ENCODE data around the gene TMEM97.
"Not testable (repeated sequence)": the region's sequence is repeated elsewhere in the genome, so short reads cannot be mapped to it uniquely, and the experiment has no call there.

The TMEM97 gene

DNA sequence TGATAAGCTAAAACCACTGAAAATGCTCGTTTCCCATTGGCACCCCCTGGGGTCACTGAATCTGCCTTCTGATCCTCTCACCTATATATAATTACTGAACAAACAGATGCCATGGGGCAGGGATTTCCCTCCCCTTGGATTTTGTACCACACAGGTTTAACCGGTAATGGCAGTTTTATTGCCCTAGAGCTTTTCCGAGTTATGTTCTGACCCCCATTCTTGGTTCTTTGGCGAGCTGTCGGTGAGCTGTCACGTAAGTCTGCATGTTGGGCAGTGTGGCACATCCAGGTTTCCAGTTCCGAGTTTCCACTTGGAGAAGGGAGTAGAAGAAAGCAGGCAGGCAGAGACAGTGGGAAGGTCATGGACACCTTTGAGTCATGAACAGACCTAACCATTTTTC lies 7.1 kb downstream of the TMEM97 start:
- Mint-ChIP-seq H3K27ac (no peak overlapping the region), H3K27me3 (no peaks in the 10 kb centered on the region), H3K9me3 (no peaks in the 10 kb centered on the region), H3K4me1 (ENCODE audit: low read depth) (peaks cover 41% of the 10 kb centered on the region), H3K36me3 (ENCODE audit: low read depth) (peaks cover 78% of the 10 kb centered on the region), H3K4me3 (no peak overlapping the region)
- no peak for DNase-seq

DNA sequence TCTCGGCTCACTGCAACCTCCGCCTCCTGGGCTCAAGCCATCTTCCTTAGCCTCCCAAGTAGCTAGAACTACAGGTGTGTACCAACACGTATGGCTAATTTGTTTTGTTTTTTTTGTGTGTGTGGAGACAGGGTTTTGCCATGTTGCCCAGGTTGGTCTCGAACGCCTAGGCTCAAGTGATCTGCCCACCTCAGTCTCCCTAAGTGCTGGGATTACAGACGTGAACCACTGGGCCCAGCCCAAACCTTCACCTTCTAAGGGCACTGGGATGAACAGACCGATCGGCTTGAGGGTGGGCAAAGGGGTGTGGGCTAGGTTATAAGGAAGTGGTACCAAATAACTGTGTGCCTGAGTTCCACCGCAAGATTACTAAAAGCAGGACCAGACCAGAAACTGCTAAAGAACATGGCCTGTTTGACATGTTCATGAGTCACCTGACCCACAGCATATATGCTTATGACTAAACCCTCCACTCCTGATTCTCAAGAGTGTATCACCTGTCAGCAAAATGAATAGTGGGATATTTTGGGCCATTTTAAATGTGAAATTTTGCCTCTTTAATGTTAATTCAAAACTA lies 8.1 kb downstream of the TMEM97 start:
- H3K4me1 Mint-ChIP-seq (ENCODE audit: low read depth), result peaks cover 33% of the 10 kb centered on the region
- DNase-seq, result peak; percentile 48
- H3K36me3 Mint-ChIP-seq (ENCODE audit: low read depth), result peaks cover 77% of the 10 kb centered on the region
- no peak overlapping the region for H3K4me3 Mint-ChIP-seq
- H3K9me3 Mint-ChIP-seq, result no peaks in the 10 kb centered on the region
- peak overlapping the region; percentile 88 for H3K27ac Mint-ChIP-seq
- H3K27me3 Mint-ChIP-seq, result no peaks in the 10 kb centered on the region

DNA sequence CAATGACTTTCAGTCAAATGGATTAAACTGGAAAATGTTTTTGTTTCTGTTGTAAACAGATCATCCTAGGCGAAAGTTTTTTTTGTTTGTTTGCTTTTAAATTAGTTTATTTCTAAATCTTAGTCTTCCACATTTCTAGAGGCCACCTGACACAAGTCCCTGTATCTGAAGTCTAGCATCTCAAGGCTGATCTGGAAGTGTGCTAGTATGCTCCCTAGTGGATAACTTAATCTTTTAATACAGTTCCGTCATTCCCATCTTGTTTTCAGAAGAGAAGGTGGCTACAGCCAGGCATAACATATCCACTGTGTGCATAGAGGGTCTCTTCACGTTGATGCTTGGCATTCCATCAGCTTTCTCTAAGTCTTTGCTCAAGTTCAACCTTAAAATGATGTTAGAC lies 8.7 kb downstream of the TMEM97 start:
- no peaks in the 10 kb centered on the region for H3K27me3 Mint-ChIP-seq
- H3K27ac Mint-ChIP-seq, result peak overlapping the region; percentile 88
- H3K4me1 Mint-ChIP-seq (ENCODE audit: low read depth), result peaks cover 34% of the 10 kb centered on the region
- no peak for DNase-seq
- no peak overlapping the region for H3K4me3 Mint-ChIP-seq
- no peaks in the 10 kb centered on the region for H3K9me3 Mint-ChIP-seq
- H3K36me3 Mint-ChIP-seq (ENCODE audit: low read depth), result peaks cover 72% of the 10 kb centered on the region

- Mint-ChIP-seq H3K4me1 (ENCODE audit: low read depth) (peaks cover 39% of the 10 kb centered on the region), H3K9me3 (no peaks in the 10 kb centered on the region), H3K27me3 (no peaks in the 10 kb centered on the region), H3K4me3 (no peak overlapping the region), H3K36me3 (ENCODE audit: low read depth) (peaks cover 68% of the 10 kb centered on the region), H3K27ac (peak overlapping the region; percentile 88)
- DNase-seq, result no peak
Observed at GRCh38 chr17:28328325-28328724, 9.3 kb downstream of the TMEM97 start.

DNA sequence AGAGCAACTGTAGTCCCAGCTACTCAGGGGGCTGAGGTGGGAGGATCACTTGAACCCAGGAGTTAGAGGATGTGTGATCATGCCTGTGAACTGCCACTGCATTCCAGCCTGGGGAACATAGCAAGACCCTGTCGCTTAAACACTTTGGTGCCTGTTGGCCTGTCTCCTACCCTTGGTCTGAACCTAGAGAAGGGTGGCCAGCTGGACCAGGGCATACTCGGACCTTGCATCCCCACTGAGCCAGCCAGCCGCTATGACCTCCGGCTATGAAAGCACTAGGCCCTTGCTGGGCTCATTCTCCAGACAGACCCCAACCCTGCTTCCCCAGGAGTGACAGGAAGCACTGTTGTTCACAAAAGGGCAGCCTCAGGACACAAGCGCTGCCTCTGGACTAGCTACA lies 11.7 kb downstream of the TMEM97 start:
- Mint-ChIP-seq H3K27me3 (no peaks in the 10 kb centered on the region), H3K4me1 (ENCODE audit: low read depth) (peaks cover 54% of the 10 kb centered on the region), H3K9me3 (no peaks in the 10 kb centered on the region), H3K36me3 (ENCODE audit: low read depth) (peaks cover 59% of the 10 kb centered on the region), H3K4me3 (no peak overlapping the region), H3K27ac (peak overlapping the region; percentile 68)
- peak; percentile 26 for DNase-seq

- no peaks in the 10 kb centered on the region for H3K27me3 Mint-ChIP-seq
- H3K9me3 Mint-ChIP-seq, result no peaks in the 10 kb centered on the region
- peaks cover 52% of the 10 kb centered on the region for H3K4me1 Mint-ChIP-seq (ENCODE audit: low read depth)
- H3K36me3 Mint-ChIP-seq (ENCODE audit: low read depth), result peaks cover 51% of the 10 kb centered on the region
- peak; percentile 26 for DNase-seq
- no peak overlapping the region for H3K4me3 Mint-ChIP-seq
- H3K27ac Mint-ChIP-seq, result peak overlapping the region; percentile 60
Observed at GRCh38 chr17:28331891-28332420, 13.0 kb downstream of the TMEM97 start.

DNA sequence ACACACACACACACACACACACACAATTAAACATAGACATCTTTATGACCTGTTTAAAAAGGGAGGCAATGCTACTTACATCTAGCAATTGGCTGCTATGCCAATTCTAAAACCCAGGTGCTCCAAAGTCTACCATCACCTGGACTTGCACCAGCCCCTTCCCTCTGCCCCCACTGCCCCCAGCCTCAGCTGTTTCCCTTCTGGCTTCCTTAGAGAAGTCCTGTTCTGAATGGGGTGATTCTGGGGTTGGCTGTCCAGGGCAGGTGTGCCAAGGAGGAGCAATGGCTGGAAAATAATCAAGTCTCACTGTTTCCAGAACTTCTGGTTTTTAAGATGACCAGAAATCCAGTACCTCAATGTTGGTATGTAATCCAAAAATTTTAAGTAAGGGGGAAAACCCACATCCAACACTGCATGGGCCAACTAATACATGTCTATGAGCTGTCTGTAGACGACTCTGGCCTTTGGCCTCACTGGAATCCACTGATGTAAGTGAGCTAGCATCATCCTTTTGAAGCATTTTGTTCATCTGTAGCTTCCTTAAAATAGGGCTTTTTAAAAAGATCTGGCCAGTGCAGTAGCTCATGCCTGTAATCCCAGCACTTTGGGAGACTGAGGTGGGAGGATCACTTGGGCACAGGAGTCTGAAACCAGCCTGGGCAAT lies 14.2 kb downstream of the TMEM97 start:
- H3K27me3 Mint-ChIP-seq, result no peaks in the 10 kb centered on the region
- H3K9me3 Mint-ChIP-seq, result no peaks in the 10 kb centered on the region
- peaks cover 39% of the 10 kb centered on the region for H3K36me3 Mint-ChIP-seq (ENCODE audit: low read depth)
- H3K4me3 Mint-ChIP-seq, result peak overlapping the region; percentile 94
- H3K4me1 Mint-ChIP-seq (ENCODE audit: low read depth), result peaks cover 50% of the 10 kb centered on the region
- DNase-seq, result peak; percentile 14
- H3K27ac Mint-ChIP-seq, result no peak overlapping the region

GRCh38 chr17:28334171-28334570 lies 15.2 kb downstream of the TMEM97 start:
- H3K36me3 Mint-ChIP-seq (ENCODE audit: low read depth), result peaks cover 34% of the 10 kb centered on the region
- no peaks in the 10 kb centered on the region for H3K9me3 Mint-ChIP-seq
- no peaks in the 10 kb centered on the region for H3K27me3 Mint-ChIP-seq
- no peak for DNase-seq
- peak overlapping the region; percentile 94 for H3K27ac Mint-ChIP-seq
- H3K4me1 Mint-ChIP-seq (ENCODE audit: low read depth), result peaks cover 47% of the 10 kb centered on the region
- H3K4me3 Mint-ChIP-seq, result peak overlapping the region; percentile 94

DNA sequence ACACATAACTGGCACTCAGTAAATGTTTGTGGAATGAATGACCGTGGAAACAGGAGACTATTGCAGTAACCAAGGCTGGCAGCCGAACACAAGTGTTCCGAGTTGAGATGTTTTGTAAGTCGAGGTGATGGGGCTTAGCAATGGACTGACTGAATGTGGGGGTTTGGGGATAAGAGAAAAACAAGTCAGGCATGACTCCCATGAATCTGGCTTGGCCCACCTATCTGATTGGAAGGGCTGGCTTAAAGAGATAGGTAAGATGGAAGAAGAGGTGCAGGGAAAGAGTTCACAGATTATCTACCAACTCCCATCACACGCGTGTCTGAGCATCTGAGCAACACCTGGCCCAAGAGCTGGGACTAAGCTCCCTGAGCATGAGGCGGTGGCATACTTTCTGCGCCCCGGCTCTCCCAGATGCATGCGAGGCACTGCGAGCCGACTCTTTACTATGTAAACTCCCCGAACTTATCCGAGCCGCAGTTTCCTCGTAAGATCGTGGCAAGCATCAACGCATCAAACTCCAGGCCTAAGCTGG lies 15.7 kb downstream of the TMEM97 start:
- Mint-ChIP-seq H3K36me3 (ENCODE audit: low read depth) (peaks cover 35% of the 10 kb centered on the region), H3K9me3 (no peaks in the 10 kb centered on the region), H3K4me1 (ENCODE audit: low read depth) (peaks cover 47% of the 10 kb centered on the region), H3K4me3 (peak overlapping the region; percentile 94), H3K27ac (peak overlapping the region; percentile 94), H3K27me3 (no peaks in the 10 kb centered on the region)
- no peak for DNase-seq

GRCh38 chr17:28335201-28335958 lies 16.4 kb downstream of the TMEM97 start, which contains the start of the genes IFT20 and TNFAIP1:
TSS of gene IFT20 (minus strand) at chr17:28335472. CDS start at chr17:28331985, 3,487 bp downstream.
TSS of gene TNFAIP1 (plus strand) at chr17:28335761. CDS start at chr17:28339522, 3,761 bp downstream.
- H3K4me1 Mint-ChIP-seq (ENCODE audit: low read depth), result peaks cover 47% of the 10 kb centered on the region
- peak within 1 kb of the TSS; percentile 94 for H3K27ac Mint-ChIP-seq
- no peaks in the 10 kb centered on the region for H3K27me3 Mint-ChIP-seq

GRCh38 chr17:28335959-28336871 lies 17.2 kb downstream of the TMEM97 start:
- no peaks in the 10 kb centered on the region for H3K27me3 Mint-ChIP-seq
- H3K4me1 Mint-ChIP-seq (ENCODE audit: low read depth), result peaks cover 47% of the 10 kb centered on the region
- H3K4me3 Mint-ChIP-seq, result peak overlapping the region; percentile 94
- DNase-seq, result peak; percentile 49
- H3K27ac Mint-ChIP-seq, result peak overlapping the region; percentile 94
- no peaks in the 10 kb centered on the region for H3K9me3 Mint-ChIP-seq
- peaks cover 39% of the 10 kb centered on the region for H3K36me3 Mint-ChIP-seq (ENCODE audit: low read depth)

More at GRCh38 chr17:28335201-28335958, 16.4 kb downstream of the TMEM97 start, which contains the start of the genes IFT20 and TNFAIP1:
- Mint-ChIP-seq H3K36me3 (ENCODE audit: low read depth) (peaks cover 39% of the 10 kb centered on the region), H3K4me3 (peak within 1 kb of the TSS; percentile 94), H3K9me3 (no peaks in the 10 kb centered on the region)
- DNase-seq, result peak; percentile 95

DNA sequence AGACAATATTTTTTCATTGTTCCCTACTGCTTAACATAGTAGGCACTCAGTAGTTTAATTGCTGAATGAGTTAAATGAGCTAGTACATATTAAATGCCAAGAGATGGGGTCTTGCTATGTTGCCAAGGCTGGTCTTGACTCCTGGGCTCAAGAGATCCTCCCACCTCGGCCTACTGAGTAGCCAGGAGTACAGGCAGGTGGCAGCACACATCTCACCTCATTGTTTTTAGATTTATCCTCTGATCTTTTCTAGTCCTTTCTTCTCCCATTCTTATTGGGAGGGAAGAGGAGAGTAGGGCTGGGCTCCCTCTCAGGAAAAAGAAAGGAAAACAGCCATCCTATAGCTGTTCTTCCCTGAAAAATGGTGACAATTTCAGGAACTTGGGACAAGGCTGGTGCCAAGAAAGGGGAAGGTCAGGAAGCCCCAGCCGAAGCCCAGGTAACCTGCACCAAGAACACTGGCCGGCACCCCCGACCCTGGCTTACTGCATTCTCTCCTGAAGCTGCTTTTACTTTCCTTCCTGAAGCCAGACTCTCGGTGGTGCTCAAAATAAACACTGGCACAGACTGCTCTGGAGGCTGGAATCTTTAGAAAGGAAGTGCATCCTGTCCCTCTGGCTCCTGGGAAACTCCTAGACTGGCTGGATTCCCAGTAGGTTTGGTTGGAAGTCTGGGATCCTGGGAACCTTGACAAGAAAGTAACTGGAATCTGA lies 19.2 kb downstream of the TMEM97 start:
- Mint-ChIP-seq H3K9me3 (no peaks in the 10 kb centered on the region), H3K4me1 (ENCODE audit: low read depth) (peaks cover 40% of the 10 kb centered on the region), H3K36me3 (ENCODE audit: low read depth) (peaks cover 52% of the 10 kb centered on the region), H3K27ac (peak overlapping the region; percentile 45), H3K27me3 (no peaks in the 10 kb centered on the region), H3K4me3 (no peak overlapping the region)
- no peak for DNase-seq

DNA sequence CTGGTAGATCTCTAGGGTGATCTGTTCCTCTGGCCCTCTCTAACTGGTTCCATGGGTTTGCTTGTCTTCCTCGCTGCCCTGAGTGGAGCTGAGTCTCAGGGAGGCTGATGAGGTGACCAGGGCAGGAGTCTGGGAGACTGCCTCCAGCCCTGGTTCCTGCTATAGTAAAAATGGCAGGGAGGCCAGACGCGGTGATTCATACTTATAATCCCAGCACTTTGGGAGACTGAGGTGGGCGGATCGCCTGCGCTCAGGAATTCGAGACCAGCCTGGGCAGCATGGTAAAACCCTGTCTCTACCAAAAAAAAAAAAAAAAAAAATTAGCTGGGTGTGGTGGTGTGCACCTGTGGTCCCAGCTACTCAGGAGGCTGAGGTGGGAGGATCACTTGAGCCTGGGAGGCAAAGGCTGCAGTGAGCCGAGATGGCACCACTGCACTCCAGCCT lies 19.8 kb downstream of the TMEM97 start:
- not testable (repeated sequence) for DNase-seq, H3K9me3 Mint-ChIP-seq, H3K27me3 Mint-ChIP-seq, H3K4me3 Mint-ChIP-seq
- Mint-ChIP-seq H3K27ac (peak overlapping the region; percentile 45), H3K36me3 (ENCODE audit: low read depth) (peaks cover 57% of the 10 kb centered on the region), H3K4me1 (ENCODE audit: low read depth) (peaks cover 37% of the 10 kb centered on the region)

Data from activated T-cell treated with anti-CD3 and anti-CD28 coated beads, Interleukin-2, amount 50 U/mL, for 24 hours (primary cell).